Psoas muscle (tissue), 8 donors: Measurements from ENCODE around the gene NPEPPS. TPM values are rescaled to one million over a fixed set of nuclear protein-coding genes. Genes with fewer than 3 reads are reported as not detected.

Experiments used
- ATAC-seq, 4 donors: fragments of 200-7000 bp; cut with Tn5 transposase; one replicate each; pipeline ENCODE4 v1.9.1; 2020; ENCODE audit warnings: moderate library complexity in 3 of 4, mild to moderate bottlenecking in 2 of 4
- DNase-seq, 2 donors: peaks; one replicate each; pipeline ENCODE4 v3.0.0-alpha.2; 2020
- H3K27ac ChIP-seq: fragments of 200-600 bp; one replicate; pipeline ENCODE4 v1.8.0; 2022
- H3K27me3 ChIP-seq, 3 donors: fragments of 200-600 bp in 1 of 3; one replicate each; pipeline versions ENCODE4 v1.6.1 to v1.8.0; 2013 to 2022; ENCODE audit warnings: low read length in 2 of 3, mild to moderate bottlenecking in 2 of 3, moderate library complexity in 1 of 3; ENCODE audit not compliant: insufficient read depth in 3 of 3
- H3K36me3 ChIP-seq, 2 donors: fragments of 200-600 bp in 1 of 2; one replicate each; pipeline versions ENCODE4 v1.6.1 to v1.8.0; 2013 to 2022; ENCODE audit warnings: low read depth in 1 of 2, mild to moderate bottlenecking in 1 of 2, moderate library complexity in 1 of 2; ENCODE audit not compliant: insufficient read depth in 1 of 2
- H3K4me1 ChIP-seq: fragments of 200-600 bp; one replicate; pipeline ENCODE4 v1.8.0; 2022
- H3K4me3 ChIP-seq: fragments of 200-600 bp; one replicate; pipeline ENCODE4 v1.8.0; 2022; ENCODE audit warnings: mild to moderate bottlenecking
- H3K9me3 ChIP-seq: fragments of 200-600 bp; one replicate; pipeline ENCODE4 v1.8.0; 2022
- CTCF ChIP-seq: fragments of 200-600 bp; IDR thresholded peaks from one replicate; pipeline ENCODE4 v1.8.0; 2022; ENCODE audit warnings: antibody characterized with exemption
- WGBS, 3 donors: extraction: QIAGEN DNeasy Blood & Tissue Kit; methylation state at CpG; one replicate each; pipeline versions ENCODE4 v1.1.6 to v1.1.7; 2013; 5-methylcytosine and 5-hydroxymethylcytosine counted together
- intact Hi-C, 2 donors: fragments of 100-400 bp; cut with DNase I; formaldehyde crosslinking; loops; one replicate each; pipeline versions ENCODE4 v1.11.0 to v1.14.2; 2022
- polyA plus RNA-seq, 3 donors: library from polyadenylated mRNA; stranded (reverse); fragments of 200-250 nt; gene quantifications; one replicate each; pipeline ENCODE4 v1.2.3, GENCODE V29; 2013
- total RNA-seq, 4 donors: library from RNA; stranded (reverse); fragmentation: NEBNext Ultra II Directional in 2 of 4; extraction: Animal tissue kit (Norgen Biotek cat#: 25700) in 2 of 4; gene quantifications; one replicate each; pipeline versions ENCODE4 v1.2.1 to v1.2.4, GENCODE V29; 2021 to 2023
- donor health status: healthy with polysubstance abuse.
- donor health status: DM: no; HTN: no; CAD: no; lungs with moderate emphysema.
- donor health status: Bipolar disorder and iron deficiency.
- donor health status: healthy.
- donor health status: DM: yes; HTN: yes; CAD: no.
- donor health status: DM: no; HTN: no; CAD: no.
- donor health status: DM: no; HTN: no; CAD: no.
- donor health status: DM: yes; HTN: yes; CAD: no.

NPEPPS gene
- total and polyA plus RNA-seq, 7 donors: 50.4 to 218 (median 170) TPM

GRCh38 chr17:47635734-47636133, 104.8 kb downstream of the NPEPPS start:
- DNase-seq: no peak
- no peak overlapping the region for H3K27ac ChIP-seq
- no peaks in the 10 kb centered on the region for H3K27me3 ChIP-seq
- no peak for ATAC-seq
- no peaks in the 10 kb centered on the region for H3K9me3 ChIP-seq
- H3K36me3 ChIP-seq: peaks cover 5 to 8% of the 10 kb centered on the region in 2 donors
- intact Hi-C loops: no loop called here
- H3K4me1 ChIP-seq: peaks cover 11% of the 10 kb centered on the region
- WGBS, 3 donors: 81 to 89% (median 85%) methylated on average over 3 of the region's 3 CpGs
- TF ChIP-seq CTCF: no peak
- H3K4me3 ChIP-seq: no peak overlapping the region

GRCh38 chr17:47636273-47637030, 105.5 kb downstream of the NPEPPS start:
- H3K27me3 ChIP-seq: no peaks in the 10 kb centered on the region
- ATAC-seq: peak; percentile 78 to 92 (median 86)
- DNase-seq: no peak
- H3K36me3 ChIP-seq: peaks cover 5% of the 10 kb centered on the region in 2 donors
- WGBS, 3 donors: 65 to 85% (median 73%) methylated on average over 2 of the region's 2 CpGs
- H3K9me3 ChIP-seq: no peaks in the 10 kb centered on the region
- peak overlapping the region; percentile 11 for H3K27ac ChIP-seq
- H3K4me3 ChIP-seq: no peak overlapping the region
- H3K4me1 ChIP-seq: peaks cover 11% of the 10 kb centered on the region
- intact Hi-C loops: no loop called here
- TF ChIP-seq CTCF: no peak

- H3K27ac ChIP-seq: no peak overlapping the region
- ATAC-seq: no peak
- TF ChIP-seq CTCF: no peak
- H3K4me3 ChIP-seq: no peak overlapping the region
- intact Hi-C loops: no loop called here
- no peaks in the 10 kb centered on the region for H3K9me3 ChIP-seq
- peaks cover 2 to 5% of the 10 kb centered on the region in 2 donors for H3K36me3 ChIP-seq
- DNase-seq: no peak
- H3K4me1 ChIP-seq: peaks cover 11% of the 10 kb centered on the region
- H3K27me3 ChIP-seq: no peaks in the 10 kb centered on the region
- WGBS, 3 donors: 48 to 74% (median 58%) methylated on average over 5 of the region's 5 CpGs
These were observed 108.0 kb downstream of the NPEPPS start for GRCh38 chr17:47638903-47639302.

- H3K27me3 ChIP-seq: no peaks in the 10 kb centered on the region
- H3K36me3 ChIP-seq: peaks cover 0 to 2% of the 10 kb centered on the region in 2 donors
- intact Hi-C loops: no loop called here
- no peak overlapping the region for H3K27ac ChIP-seq
- H3K4me1 ChIP-seq: peaks cover 11% of the 10 kb centered on the region
- ATAC-seq (no peak), DNase-seq (no peak)
- TF ChIP-seq CTCF: no peak
- H3K9me3 ChIP-seq: no peaks in the 10 kb centered on the region
- no peak overlapping the region for H3K4me3 ChIP-seq
- 60 to 81% (median 64%) methylated on average over 3 of the region's 3 CpGs for WGBS, 3 donors
These were observed 109.2 kb downstream of the NPEPPS start for GRCh38 chr17:47640076-47640475.

GRCh38 chr17:47641202-47641601, 110.3 kb downstream of the NPEPPS start:
- DNase-seq: no peak
- H3K4me3 ChIP-seq: no peak overlapping the region
- intact Hi-C loops: no loop called here
- H3K27me3 ChIP-seq: no peaks in the 10 kb centered on the region
- no peak overlapping the region for H3K27ac ChIP-seq
- no peak for TF ChIP-seq CTCF
- peaks cover 7% of the 10 kb centered on the region for H3K4me1 ChIP-seq
- WGBS, 3 donors: 85 to 92% (median 90%) methylated on average over 4 of the region's 4 CpGs
- H3K9me3 ChIP-seq: no peaks in the 10 kb centered on the region
- no peak for ATAC-seq
- H3K36me3 ChIP-seq: no peaks in the 10 kb centered on the region
